HFFc6 (cell line): ENCODE data around the gene ST13. TPM values are rescaled to one million over a fixed set of nuclear protein-coding genes. Genes with fewer than 3 reads are reported as not detected.
"Not testable (repeated sequence)": the region's sequence is repeated elsewhere in the genome, so short reads cannot be mapped to it uniquely, and the experiment has no call there.

ENCODE experiments used
- DNase-seq: peaks from one replicate; pipeline ENCODE4 v3.0.0-alpha.2; 2018
- H3K27ac Mint-ChIP-seq: 2 replicates; pipeline ENCODE4 v1.8.0; 2020; ENCODE audit warnings: mild to moderate bottlenecking, mixed read lengths
- H3K27me3 Mint-ChIP-seq: 2 replicates; pipeline ENCODE4 v1.8.0; 2021; ENCODE audit warnings: mild to moderate bottlenecking, moderate library complexity, mixed read lengths; ENCODE audit not compliant: insufficient read depth
- H3K36me3 Mint-ChIP-seq: 2 replicates; pipeline ENCODE4 v1.8.0; 2021; ENCODE audit warnings: low read depth, mixed read lengths
- H3K4me1 Mint-ChIP-seq: 2 replicates; pipeline ENCODE4 v1.8.0; 2020; ENCODE audit warnings: low read depth, mixed read lengths
- H3K4me3 Mint-ChIP-seq: 2 replicates; pipeline ENCODE4 v1.8.0; 2020; ENCODE audit warnings: mild to moderate bottlenecking, moderate library complexity, mixed read lengths
- H3K9me3 Mint-ChIP-seq: 2 replicates; pipeline ENCODE4 v1.8.0; 2020; ENCODE audit warnings: mild to moderate bottlenecking, mixed read lengths
- total RNA-seq, 6 experiments: library from RNA; stranded (reverse); fragmentation: NEBNext Ultra II Directional; extraction: Animal tissue kit (Norgen Biotek cat#: 25700); gene quantifications; 2 replicates in 1 of 6; 3 replicates in 5 of 6; pipeline ENCODE4 v1.2.3, GENCODE V29; 2021
- TF ChIP-seq, protein P1 (sequence below): fragments of 200-600 bp; sonication (generic); IDR thresholded peaks from 2 replicates; pipeline ENCODE4 v1.5.0; 2021; ENCODE audit warnings: antibody characterized with exemption, mild to moderate bottlenecking

ST13 gene
- total RNA-seq, 6 experiments from 2014 or later: 236 to 251 (median 243) TPM

- Mint-ChIP-seq H3K36me3 (peaks cover 5% of the 10 kb centered on the region; the same call in 1 of the 2 replicates), H3K4me3 (no peak overlapping the region), H3K27me3 (no peaks in the 10 kb centered on the region), H3K4me1 (peaks cover 22% of the 10 kb centered on the region), H3K27ac (no peak overlapping the region), H3K9me3 (no peaks in the 10 kb centered on the region)
- TF ChIP-seq, protein P1, sequence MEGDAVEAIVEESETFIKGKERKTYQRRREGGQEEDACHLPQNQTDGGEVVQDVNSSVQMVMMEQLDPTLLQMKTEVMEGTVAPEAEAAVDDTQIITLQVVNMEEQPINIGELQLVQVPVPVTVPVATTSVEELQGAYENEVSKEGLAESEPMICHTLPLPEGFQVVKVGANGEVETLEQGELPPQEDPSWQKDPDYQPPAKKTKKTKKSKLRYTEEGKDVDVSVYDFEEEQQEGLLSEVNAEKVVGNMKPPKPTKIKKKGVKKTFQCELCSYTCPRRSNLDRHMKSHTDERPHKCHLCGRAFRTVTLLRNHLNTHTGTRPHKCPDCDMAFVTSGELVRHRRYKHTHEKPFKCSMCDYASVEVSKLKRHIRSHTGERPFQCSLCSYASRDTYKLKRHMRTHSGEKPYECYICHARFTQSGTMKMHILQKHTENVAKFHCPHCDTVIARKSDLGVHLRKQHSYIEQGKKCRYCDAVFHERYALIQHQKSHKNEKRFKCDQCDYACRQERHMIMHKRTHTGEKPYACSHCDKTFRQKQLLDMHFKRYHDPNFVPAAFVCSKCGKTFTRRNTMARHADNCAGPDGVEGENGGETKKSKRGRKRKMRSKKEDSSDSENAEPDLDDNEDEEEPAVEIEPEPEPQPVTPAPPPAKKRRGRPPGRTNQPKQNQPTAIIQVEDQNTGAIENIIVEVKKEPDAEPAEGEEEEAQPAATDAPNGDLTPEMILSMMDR: no peak
- no peak for DNase-seq
Measured at GRCh38 chr22:40799008-40799407, 57.4 kb downstream of the ST13 start.

GRCh38 chr22:40797427-40797826 is 59.0 kb downstream of the ST13 start:
- Mint-ChIP-seq H3K4me3 (no peak overlapping the region), H3K4me1 (peaks cover 22% of the 10 kb centered on the region), H3K27me3 (no peaks in the 10 kb centered on the region), H3K36me3 (peaks cover 12% of the 10 kb centered on the region), H3K9me3 (no peaks in the 10 kb centered on the region), H3K27ac (peak overlapping the region; percentile 24)
- peak; percentile 11 for DNase-seq
- TF ChIP-seq, protein P1: no peak

DNA sequence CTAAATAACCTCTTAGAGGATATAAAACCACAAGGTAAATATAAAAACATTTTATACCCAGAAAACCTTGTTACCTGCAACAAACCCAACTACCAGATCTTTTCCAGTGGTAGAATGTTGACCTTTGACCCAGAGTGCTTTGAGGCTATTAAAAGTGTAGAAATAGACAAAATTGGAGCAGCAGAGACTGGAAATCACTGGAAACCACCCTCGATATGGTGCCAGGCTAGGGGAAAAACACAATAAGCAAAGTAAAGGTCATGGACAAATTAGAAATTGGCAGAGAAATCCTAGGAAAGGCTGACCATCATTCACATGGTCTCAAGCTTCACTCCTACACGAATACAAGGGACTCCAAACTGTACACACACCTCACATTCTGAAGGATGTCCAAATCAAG is 64.0 kb downstream of the ST13 start:
- no peak overlapping the region for H3K27ac Mint-ChIP-seq
- no peak for DNase-seq
- H3K4me3 Mint-ChIP-seq: no peak overlapping the region
- no peaks in the 10 kb centered on the region for H3K27me3 Mint-ChIP-seq
- peaks cover 24% of the 10 kb centered on the region for H3K4me1 Mint-ChIP-seq
- H3K9me3 Mint-ChIP-seq: no peaks in the 10 kb centered on the region
- TF ChIP-seq, protein P1: no peak
- H3K36me3 Mint-ChIP-seq: peaks cover 22% of the 10 kb centered on the region

DNA sequence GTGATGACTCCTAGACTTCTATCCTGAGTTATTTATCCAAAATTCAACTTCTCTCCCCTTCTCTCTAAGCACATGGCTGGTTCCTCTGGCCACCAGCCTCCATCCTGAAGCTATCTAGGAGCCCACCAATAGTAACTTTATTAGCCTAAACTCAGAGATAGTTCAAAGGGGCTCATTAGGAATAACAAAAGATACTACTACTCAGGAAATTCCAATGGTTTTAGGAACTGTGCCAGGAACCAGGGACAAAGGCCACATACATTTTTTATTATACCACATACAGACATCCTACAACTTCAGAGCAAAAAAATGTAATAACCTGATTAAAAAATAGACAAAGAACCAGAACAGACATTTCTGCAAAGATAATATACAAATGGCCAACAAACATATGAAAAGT is 65.2 kb downstream of the ST13 start:
- TF ChIP-seq, protein P1: no peak
- no peaks in the 10 kb centered on the region for H3K27me3 Mint-ChIP-seq
- no peak overlapping the region for H3K4me3 Mint-ChIP-seq
- H3K36me3 Mint-ChIP-seq: peaks cover 22% of the 10 kb centered on the region
- no peak for DNase-seq
- H3K4me1 Mint-ChIP-seq: peaks cover 14% of the 10 kb centered on the region
- no peaks in the 10 kb centered on the region for H3K9me3 Mint-ChIP-seq
- no peak overlapping the region for H3K27ac Mint-ChIP-seq

DNA sequence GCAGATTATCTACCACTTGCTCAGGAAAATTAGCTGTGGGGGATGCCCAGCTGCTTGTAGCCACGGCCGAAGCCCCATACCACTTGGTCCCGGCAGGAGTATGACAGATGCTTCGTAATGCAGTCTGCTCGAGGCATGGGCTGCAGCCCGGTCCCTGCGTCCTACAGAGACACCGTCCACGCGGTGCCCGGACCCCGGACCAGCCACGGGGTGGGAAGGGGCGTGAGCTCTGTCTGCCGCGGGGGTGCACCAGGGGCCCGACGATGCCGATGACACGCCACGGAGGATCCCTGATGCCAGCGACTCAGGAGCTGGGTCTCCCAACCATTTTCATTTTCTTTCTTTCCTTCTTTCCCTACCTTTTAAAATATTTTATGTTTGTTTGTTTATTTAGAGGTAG is 67.3 kb downstream of the ST13 start:
- TF ChIP-seq, protein P1: no peak
- Mint-ChIP-seq H3K36me3 (peaks cover 33% of the 10 kb centered on the region), H3K27me3 (no peaks in the 10 kb centered on the region), H3K9me3 (no peaks in the 10 kb centered on the region), H3K4me3 (no peak overlapping the region), H3K27ac (no peak overlapping the region), H3K4me1 (peaks cover 14% of the 10 kb centered on the region)
- no peak for DNase-seq

DNA sequence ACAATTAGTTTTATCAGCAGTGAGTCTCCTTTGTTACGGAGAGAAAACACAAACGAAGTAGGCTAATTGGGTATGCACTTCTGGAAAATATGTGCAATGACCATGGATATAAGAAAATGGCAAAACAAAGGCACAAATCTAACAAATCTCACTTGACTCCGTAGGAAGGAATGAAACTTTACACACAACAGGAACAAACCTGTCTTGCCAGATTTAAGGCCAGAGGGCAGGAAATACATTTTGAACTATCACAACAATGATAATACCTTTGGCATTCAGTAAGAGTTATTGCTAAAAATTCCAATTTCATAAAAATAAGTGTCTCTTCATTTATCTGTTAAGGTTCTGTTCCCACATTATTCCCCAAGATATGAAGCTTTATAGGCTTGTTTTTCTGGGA is 73.9 kb downstream of the ST13 start:
- Mint-ChIP-seq H3K27me3 (no peaks in the 10 kb centered on the region), H3K36me3 (peaks cover 20% of the 10 kb centered on the region), H3K4me1 (no peaks in the 10 kb centered on the region), H3K4me3 (no peak overlapping the region), H3K9me3 (no peaks in the 10 kb centered on the region), H3K27ac (no peak overlapping the region)
- DNase-seq: no peak
- TF ChIP-seq, protein P1: no peak

- not testable (repeated sequence) for H3K27me3 Mint-ChIP-seq, H3K4me3 Mint-ChIP-seq, H3K4me1 Mint-ChIP-seq, H3K27ac Mint-ChIP-seq, DNase-seq, H3K9me3 Mint-ChIP-seq
- peaks cover 20% of the 10 kb centered on the region for H3K36me3 Mint-ChIP-seq
Measured at GRCh38 chr22:40781749-40782148, 74.7 kb downstream of the ST13 start.
